ENCODE data around the gene FYCO1.

DNA sequence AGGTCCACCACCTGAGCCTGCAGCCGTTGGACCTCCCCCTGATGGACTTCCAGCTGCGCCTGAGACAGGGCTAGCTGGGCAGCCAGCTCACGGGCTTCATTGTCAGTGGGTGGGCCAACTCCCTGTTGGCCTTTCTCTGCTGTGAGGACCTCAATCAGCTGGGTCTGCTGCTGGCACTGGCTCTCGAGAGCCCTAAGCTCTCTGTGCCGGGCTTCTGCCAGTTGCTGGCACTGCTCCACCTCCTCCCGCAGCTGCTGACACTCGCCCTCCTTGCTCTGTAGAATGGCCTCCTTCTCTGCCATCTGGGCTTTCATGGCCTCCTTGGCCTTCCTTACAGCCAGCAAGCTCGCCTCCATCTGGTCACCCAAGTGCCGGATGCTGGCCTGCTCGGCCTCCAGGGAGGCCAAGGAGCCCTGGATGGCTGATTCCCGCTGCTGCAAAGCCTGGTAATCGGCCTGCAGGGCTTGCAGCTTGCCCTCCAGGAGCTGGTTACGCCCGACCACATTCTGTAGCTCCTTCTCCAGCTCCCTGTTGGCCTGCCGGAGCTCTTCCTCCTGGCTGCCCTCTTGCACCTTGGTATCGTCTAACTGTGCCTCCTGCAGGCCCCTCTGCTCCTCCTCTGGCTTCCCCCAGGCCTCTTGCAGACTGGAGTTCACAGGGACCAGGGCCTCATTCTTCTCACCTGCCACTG lies 28.5 kb downstream of the FYCO1 start:
- TF ChIP-seq, protein P1, sequence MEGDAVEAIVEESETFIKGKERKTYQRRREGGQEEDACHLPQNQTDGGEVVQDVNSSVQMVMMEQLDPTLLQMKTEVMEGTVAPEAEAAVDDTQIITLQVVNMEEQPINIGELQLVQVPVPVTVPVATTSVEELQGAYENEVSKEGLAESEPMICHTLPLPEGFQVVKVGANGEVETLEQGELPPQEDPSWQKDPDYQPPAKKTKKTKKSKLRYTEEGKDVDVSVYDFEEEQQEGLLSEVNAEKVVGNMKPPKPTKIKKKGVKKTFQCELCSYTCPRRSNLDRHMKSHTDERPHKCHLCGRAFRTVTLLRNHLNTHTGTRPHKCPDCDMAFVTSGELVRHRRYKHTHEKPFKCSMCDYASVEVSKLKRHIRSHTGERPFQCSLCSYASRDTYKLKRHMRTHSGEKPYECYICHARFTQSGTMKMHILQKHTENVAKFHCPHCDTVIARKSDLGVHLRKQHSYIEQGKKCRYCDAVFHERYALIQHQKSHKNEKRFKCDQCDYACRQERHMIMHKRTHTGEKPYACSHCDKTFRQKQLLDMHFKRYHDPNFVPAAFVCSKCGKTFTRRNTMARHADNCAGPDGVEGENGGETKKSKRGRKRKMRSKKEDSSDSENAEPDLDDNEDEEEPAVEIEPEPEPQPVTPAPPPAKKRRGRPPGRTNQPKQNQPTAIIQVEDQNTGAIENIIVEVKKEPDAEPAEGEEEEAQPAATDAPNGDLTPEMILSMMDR (IDR thresholded peaks at IDR 0.05; ENCODE audit: low read depth, low read length): no peak
- no peak for TF ChIP-seq EZH2phosphoT487 (IDR thresholded peaks at IDR 0.05; ENCODE audit: low read depth)
